ENCODE results near the gene DUSP22. TPM values are rescaled to one million over a fixed set of nuclear protein-coding genes. Genes with fewer than 3 reads are reported as not detected.

The DUSP22 gene
- total and polyA plus RNA-seq, 4 donors, result 9.5 to 31.0 (median 20.1) TPM

- Histone ChIP-seq H3K27me3 (ENCODE audit: control insufficient read depth in 4 of 4, insufficient read depth in 4 of 4, low read length in 3 of 4) (no peaks in the 10 kb centered on the region), H3K4me1 (ENCODE audit: control insufficient read depth in 4 of 4, insufficient read depth in 4 of 4, low read length in 3 of 4) (peaks cover 4 to 7% (median 6%) of the 10 kb centered on the region in 4 donors), H3K9me3 (ENCODE audit: control insufficient read depth in 4 of 4, low read length in 3 of 4) (no peaks in the 10 kb centered on the region), H3K9ac (ENCODE audit: low read depth in 1 of 2, low read length in 2 of 2) (no peak overlapping the region), H3K4me3 (ENCODE audit: low read depth in 1 of 3, low read length in 3 of 3) (no peak overlapping the region), H3K27ac (ENCODE audit: low read depth in 1 of 2, low read length in 2 of 2) (no peak overlapping the region), H3K36me3 (ENCODE audit: control insufficient read depth in 4 of 4, insufficient read depth in 3 of 4, low read depth in 1 of 4, low read length in 3 of 4) (peaks cover 0 to 4% (median 0%) of the 10 kb centered on the region in 4 donors)
- no peak for DNase-seq (ENCODE audit: low spot score)
- no peak for TF ChIP-seq JUND (IDR thresholded peaks at IDR 0.05)
- no peak for TF ChIP-seq FOXA2 (IDR thresholded peaks at IDR 0.05)
- TF ChIP-seq CTCF (IDR thresholded peaks at IDR 0.05; ENCODE audit: low read depth, low read length, missing input control), result no peak
- TF ChIP-seq RAD21 (IDR thresholded peaks at IDR 0.05), result no peak
- TF ChIP-seq NR2F2 (IDR thresholded peaks at IDR 0.05), result no peak
- no peak for TF ChIP-seq MAX (IDR thresholded peaks at IDR 0.05)
- no peak for TF ChIP-seq FOXA1 (IDR thresholded peaks at IDR 0.05)
- no peak for TF ChIP-seq HNF4G (IDR thresholded peaks at IDR 0.05)
- TF ChIP-seq TAF1 (conservative IDR thresholded peaks at IDR 0.05), result no peak
- 86% methylated on average over 11 of the region's 11 CpGs for WGBS
Measured at GRCh38 chr6:356828-357251, 64.6 kb downstream of the DUSP22 start.

GRCh38 chr6:357261-357790 is 65.0 kb downstream of the DUSP22 start:
- H3K9ac ChIP-seq (ENCODE audit: low read depth in 1 of 2, low read length in 2 of 2), result no peak overlapping the region
- no peak overlapping the region for H3K27ac ChIP-seq (ENCODE audit: low read depth in 1 of 2, low read length in 2 of 2)
- H3K4me3 ChIP-seq (ENCODE audit: low read depth in 1 of 3, low read length in 3 of 3), result no peak overlapping the region
- no peak for DNase-seq (ENCODE audit: low spot score)
- no peaks in the 10 kb centered on the region for H3K27me3 ChIP-seq (ENCODE audit: control insufficient read depth in 4 of 4, insufficient read depth in 4 of 4, low read length in 3 of 4)
- peaks cover 0 to 1% (median 0%) of the 10 kb centered on the region in 4 donors for H3K36me3 ChIP-seq (ENCODE audit: control insufficient read depth in 4 of 4, insufficient read depth in 3 of 4, low read depth in 1 of 4, low read length in 3 of 4)
- TF ChIP-seq NR2F2 (IDR thresholded peaks at IDR 0.05), result no peak
- 87% methylated on average over 12 of the region's 12 CpGs for WGBS
- peaks cover 4 to 7% (median 6%) of the 10 kb centered on the region in 4 donors for H3K4me1 ChIP-seq (ENCODE audit: control insufficient read depth in 4 of 4, insufficient read depth in 4 of 4, low read length in 3 of 4)
- no peaks in the 10 kb centered on the region for H3K9me3 ChIP-seq (ENCODE audit: control insufficient read depth in 4 of 4, low read length in 3 of 4)

- no peak overlapping the region for H3K9ac ChIP-seq (ENCODE audit: low read depth in 1 of 2, low read length in 2 of 2)
- H3K4me3 ChIP-seq (ENCODE audit: low read depth in 1 of 3, low read length in 3 of 3), result no peak overlapping the region
- H3K4me1 ChIP-seq (ENCODE audit: control insufficient read depth in 4 of 4, insufficient read depth in 4 of 4, low read length in 3 of 4), result peaks cover 4 to 7% (median 6%) of the 10 kb centered on the region in 4 donors
- 87% methylated on average over 13 of the region's 13 CpGs for WGBS
- no peak overlapping the region for H3K27ac ChIP-seq (ENCODE audit: low read depth in 1 of 2, low read length in 2 of 2)
- peaks cover 0 to 1% (median 0%) of the 10 kb centered on the region in 4 donors for H3K36me3 ChIP-seq (ENCODE audit: control insufficient read depth in 4 of 4, insufficient read depth in 3 of 4, low read depth in 1 of 4, low read length in 3 of 4)
- H3K9me3 ChIP-seq (ENCODE audit: control insufficient read depth in 4 of 4, low read length in 3 of 4), result peaks cover 0 to 3% (median 0%) of the 10 kb centered on the region in 4 donors
- H3K27me3 ChIP-seq (ENCODE audit: control insufficient read depth in 4 of 4, insufficient read depth in 4 of 4, low read length in 3 of 4), result no peaks in the 10 kb centered on the region
- no peak for DNase-seq (ENCODE audit: low spot score)
- TF ChIP-seq EGR1 (IDR thresholded peaks at IDR 0.05; ENCODE audit: low read depth in 2 of 2) (no peak), SP1 (IDR thresholded peaks at IDR 0.05) (no peak), YY1 (IDR thresholded peaks at IDR 0.05) (no peak), CTCF (IDR thresholded peaks at IDR 0.05; ENCODE audit: low read depth, low read length, missing input control) (no peak), ZBTB33 (IDR thresholded peaks at IDR 0.05) (no peak), JUND (IDR thresholded peaks at IDR 0.05) (no peak), GABPA (IDR thresholded peaks at IDR 0.05 in 1 of 2, conservative IDR thresholded peaks at IDR 0.05 in 1 of 2) (no peak), ATF3 (IDR thresholded peaks at IDR 0.05) (no peak), HNF4G (IDR thresholded peaks at IDR 0.05) (no peak), NR2F2 (IDR thresholded peaks at IDR 0.05) (no peak), RAD21 (IDR thresholded peaks at IDR 0.05) (no peak), REST (IDR thresholded peaks at IDR 0.05) (no peak), TAF1 (conservative IDR thresholded peaks at IDR 0.05) (no peak), MAX (IDR thresholded peaks at IDR 0.05) (no peak)
Measured at GRCh38 chr6:357791-358341, 65.6 kb downstream of the DUSP22 start.
